HFF-Myc (cell line): ENCODE measurements around the gene PHC3.
"Not testable (repeated sequence)": the region's sequence is repeated elsewhere in the genome, so short reads cannot be mapped to it uniquely, and the experiment has no call there.

ENCODE experiments used
- DNase-seq: peaks from one replicate; pipeline ENCODE4 v3.0.0-alpha.2; 2011; ENCODE audit warnings: low read depth; ENCODE audit errors: extremely low read depth
- H3K4me3 ChIP-seq: replicated peaks from 2 replicates; pipeline ENCODE4 v1.5.1; 2011; ENCODE audit warnings: low read depth, mild to moderate bottlenecking, control low read depth, low read length
- CTCF ChIP-seq: IDR thresholded peaks from 2 replicates; pipeline ENCODE4 v1.5.1; 2012; ENCODE audit warnings: mild to moderate bottlenecking, low read depth, low read length, control low read depth; ENCODE audit errors: missing control alignments

The PHC3 gene

GRCh38 chr3:170221924-170222646 lies 40.6 kb upstream of the PHC3 start, which contains the start of gene PRKCI:
Gene PRKCI (plus strand): TSS chr3:170222424. CDS start chr3:170222670, 246 bp downstream.
- peak; percentile 92 for DNase-seq
- peak within 1 kb of the TSS; percentile 78 for H3K4me3 ChIP-seq
- no peak for TF ChIP-seq CTCF

- no peak for TF ChIP-seq CTCF
- no peak overlapping the region for H3K4me3 ChIP-seq
- no peak for DNase-seq
These were observed 39.3 kb upstream of the PHC3 start for GRCh38 chr3:170220871-170221270.

- H3K4me3 ChIP-seq: no peak overlapping the region
- TF ChIP-seq CTCF: no peak
- DNase-seq: no peak
These were observed 38.3 kb upstream of the PHC3 start for GRCh38 chr3:170219850-170220249.

- DNase-seq: no peak
- no peak overlapping the region for H3K4me3 ChIP-seq
- TF ChIP-seq CTCF: no peak
These were observed 30.1 kb upstream of the PHC3 start for GRCh38 chr3:170211668-170212067.

- no peak overlapping the region for H3K4me3 ChIP-seq
- DNase-seq: no peak
- TF ChIP-seq CTCF: no peak
These were observed 26.2 kb upstream of the PHC3 start for GRCh38 chr3:170207717-170208116.

GRCh38 chr3:170206164-170206762 lies 24.7 kb upstream of the PHC3 start:
- not testable (repeated sequence) for H3K4me3 ChIP-seq, DNase-seq

GRCh38 chr3:170205302-170205701 lies 23.8 kb upstream of the PHC3 start:
- no peak overlapping the region for H3K4me3 ChIP-seq
- no peak for TF ChIP-seq CTCF
- DNase-seq: peak; percentile 56
